Measurements from ENCODE around the gene MYO5B. TPM values are rescaled to one million over a fixed set of nuclear protein-coding genes. Genes with fewer than 3 reads are reported as not detected.

The MYO5B gene
- total and polyA plus RNA-seq, 8 donors: 6.2 to 25.3 (median 12.6) TPM

GRCh38 chr18:49931179-49931578 lies 263.8 kb downstream of the MYO5B start:
- DNase-seq (no peak), ATAC-seq (no peak), FAIRE-seq (no peak)
- Histone ChIP-seq H3K4me1 (no peaks in the 10 kb centered on the region), H3K36me3 (peaks cover 0 to 4% (median 0%) of the 10 kb centered on the region in 3 donors), H3K27ac (no peak overlapping the region), H3K27me3 (no peaks in the 10 kb centered on the region), H3K4me3 (no peak overlapping the region), H3K9me3 (no peaks in the 10 kb centered on the region)
- intact Hi-C loops (cut with DNase I): no loop called here
- TF ChIP-seq, protein P1, sequence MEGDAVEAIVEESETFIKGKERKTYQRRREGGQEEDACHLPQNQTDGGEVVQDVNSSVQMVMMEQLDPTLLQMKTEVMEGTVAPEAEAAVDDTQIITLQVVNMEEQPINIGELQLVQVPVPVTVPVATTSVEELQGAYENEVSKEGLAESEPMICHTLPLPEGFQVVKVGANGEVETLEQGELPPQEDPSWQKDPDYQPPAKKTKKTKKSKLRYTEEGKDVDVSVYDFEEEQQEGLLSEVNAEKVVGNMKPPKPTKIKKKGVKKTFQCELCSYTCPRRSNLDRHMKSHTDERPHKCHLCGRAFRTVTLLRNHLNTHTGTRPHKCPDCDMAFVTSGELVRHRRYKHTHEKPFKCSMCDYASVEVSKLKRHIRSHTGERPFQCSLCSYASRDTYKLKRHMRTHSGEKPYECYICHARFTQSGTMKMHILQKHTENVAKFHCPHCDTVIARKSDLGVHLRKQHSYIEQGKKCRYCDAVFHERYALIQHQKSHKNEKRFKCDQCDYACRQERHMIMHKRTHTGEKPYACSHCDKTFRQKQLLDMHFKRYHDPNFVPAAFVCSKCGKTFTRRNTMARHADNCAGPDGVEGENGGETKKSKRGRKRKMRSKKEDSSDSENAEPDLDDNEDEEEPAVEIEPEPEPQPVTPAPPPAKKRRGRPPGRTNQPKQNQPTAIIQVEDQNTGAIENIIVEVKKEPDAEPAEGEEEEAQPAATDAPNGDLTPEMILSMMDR (IDR thresholded peaks at IDR 0.05): no peak
- WGBS, 2 donors: 81 to 85% methylated on average over 5 of the region's 5 CpGs

DNA sequence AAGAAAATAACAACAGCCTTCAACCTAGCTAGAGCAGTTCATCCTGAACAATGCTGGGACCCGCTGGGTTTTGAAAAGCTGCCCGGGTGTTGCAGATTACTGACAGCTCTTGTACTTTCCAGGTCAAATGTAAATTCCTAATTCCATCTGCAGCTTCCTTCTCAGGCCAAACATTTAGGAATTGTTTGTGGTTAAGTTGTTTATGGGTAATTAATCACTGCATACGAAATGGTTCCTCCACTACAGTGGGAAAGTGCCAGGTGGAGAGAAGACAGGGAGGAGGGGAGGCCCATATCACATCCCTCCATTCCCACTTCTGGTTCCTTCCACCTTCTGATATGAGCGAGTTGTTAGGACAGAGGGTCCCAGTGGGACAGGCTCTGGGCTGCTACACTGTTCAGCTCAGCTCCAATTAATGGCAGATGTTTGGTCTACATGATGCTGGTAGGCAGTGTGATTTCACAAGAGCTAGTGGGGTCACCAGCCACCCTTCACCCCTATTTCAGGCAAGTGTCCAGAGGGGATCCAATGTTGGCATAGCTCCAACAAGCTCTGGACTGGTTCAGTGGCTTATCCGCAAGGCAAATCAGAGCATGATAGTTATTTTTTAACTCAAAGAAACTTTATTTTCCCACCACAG lies 268.7 kb downstream of the MYO5B start:
- Histone ChIP-seq H3K27me3 (no peaks in the 10 kb centered on the region), H3K27ac (no peak overlapping the region), H3K9me3 (no peaks in the 10 kb centered on the region), H3K4me1 (no peaks in the 10 kb centered on the region), H3K36me3 (peaks cover 0 to 4% (median 0%) of the 10 kb centered on the region in 3 donors), H3K4me3 (no peak overlapping the region)
- TF ChIP-seq, protein P1 (IDR thresholded peaks at IDR 0.05): no peak
- intact Hi-C loops (cut with DNase I): no loop called here
- DNase-seq (no peak), ATAC-seq (peak in 1 of 4 donors; percentile 16), FAIRE-seq (no peak)
- WGBS, 2 donors: 76 to 78% methylated on average over 5 of the region's 5 CpGs

DNA sequence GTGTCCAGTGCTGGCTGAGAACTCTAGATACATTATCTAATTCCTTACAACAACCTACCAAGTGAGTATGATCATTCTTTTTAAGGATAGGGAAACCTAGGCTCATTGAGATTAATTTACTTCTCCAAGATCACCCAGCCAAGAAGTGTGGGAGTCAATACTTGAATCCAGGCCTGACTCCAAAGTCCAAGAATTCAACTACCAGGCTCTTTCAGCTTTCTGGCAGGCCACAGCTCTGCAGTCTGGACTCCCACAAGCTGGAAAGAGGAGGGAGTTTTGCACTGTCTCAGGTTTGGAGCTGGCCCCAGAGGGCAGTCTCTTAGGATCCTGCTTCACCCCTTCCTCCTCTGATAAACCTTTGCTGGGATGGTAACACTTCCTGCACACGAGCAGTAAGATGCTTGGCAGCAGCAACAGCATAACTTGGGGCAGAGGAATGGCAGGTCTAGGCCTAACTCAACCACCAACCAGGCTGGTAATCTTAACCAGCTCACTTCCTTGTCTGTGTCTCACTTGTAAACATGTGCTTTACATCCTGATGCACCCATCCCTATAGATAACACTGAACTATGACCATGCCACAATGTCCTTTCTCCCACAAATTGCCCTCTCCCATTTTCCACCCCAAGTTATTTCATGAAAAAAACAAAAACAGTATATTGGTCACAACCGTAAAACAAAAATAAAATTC lies 270.5 kb downstream of the MYO5B start:
- intact Hi-C loops (cut with DNase I): no loop called here
- Histone ChIP-seq H3K4me3 (no peak overlapping the region), H3K9me3 (no peaks in the 10 kb centered on the region), H3K36me3 (peaks cover 0 to 4% (median 0%) of the 10 kb centered on the region in 3 donors), H3K27me3 (no peaks in the 10 kb centered on the region), H3K27ac (no peak overlapping the region), H3K4me1 (no peaks in the 10 kb centered on the region)
- ATAC-seq (no peak), FAIRE-seq (no peak), DNase-seq (no peak)
- TF ChIP-seq, protein P1 (IDR thresholded peaks at IDR 0.05): no peak
- 91 to 96% methylated on average over 2 of the region's 2 CpGs for WGBS, 2 donors

- no peak overlapping the region for H3K27ac ChIP-seq
- intact Hi-C loops (cut with DNase I): no loop called here
- ATAC-seq (no peak), FAIRE-seq (no peak), DNase-seq (no peak)
- H3K27me3 ChIP-seq: no peaks in the 10 kb centered on the region
- H3K36me3 ChIP-seq: no peaks in the 10 kb centered on the region
- no peak overlapping the region for H3K4me3 ChIP-seq
- no peaks in the 10 kb centered on the region for H3K9me3 ChIP-seq
- no peaks in the 10 kb centered on the region for H3K4me1 ChIP-seq
- WGBS, 2 donors: 84 to 85% methylated on average over 2 of the region's 2 CpGs
- TF ChIP-seq, protein P1 (IDR thresholded peaks at IDR 0.05): no peak
Observed at GRCh38 chr18:49922228-49922627, 272.7 kb downstream of the MYO5B start.
